ENCODE measurements around the gene SELENOV.

The SELENOV gene

GRCh38 chr19:39469567-39469966 lies 45.4 kb upstream of the SELENOV start:
- TF ChIP-seq CTCF (IDR thresholded peaks at IDR 0.05; ENCODE audit: low read depth, low read length): no peak
- no peak overlapping the region for H3K4me2 ChIP-seq (ENCODE audit: low read length)

GRCh38 chr19:39470724-39471339 lies 44.1 kb upstream of the SELENOV start:
- Histone ChIP-seq H3K9ac (ENCODE audit: low read length) (no peak overlapping the region), H4K20me1 (ENCODE audit: insufficient read depth, low read length) (no peaks in the 10 kb centered on the region), H3K27ac (ENCODE audit: low read length) (no peak overlapping the region), H3K9me3 (ENCODE audit: insufficient read depth, low read length) (no peaks in the 10 kb centered on the region), H3K27me3 (ENCODE audit: low read depth, low read length) (no peaks in the 10 kb centered on the region), H3K4me2 (ENCODE audit: low read length) (no peak overlapping the region), H3K4me3 (ENCODE audit: low read length) (no peak overlapping the region), H3K4me1 (ENCODE audit: low read length) (no peaks in the 10 kb centered on the region), H3K36me3 (replicated peaks; ENCODE audit: low read depth, low read length) (peaks cover 82% of the 10 kb centered on the region), H2AFZ (ENCODE audit: low read depth, low read length) (no peak overlapping the region), H3K79me2 (ENCODE audit: low read length) (0 out of 2 replicates have a peak, but pooled peaks cover 5% of the 10 kb centered on the region)
- TF ChIP-seq EZH2phosphoT487 (IDR thresholded peaks at IDR 0.05; ENCODE audit: low read depth) (no peak), CTCF (IDR thresholded peaks at IDR 0.05; ENCODE audit: low read depth, low read length) (no peak)

More at GRCh38 chr19:39469567-39469966, 45.4 kb upstream of the SELENOV start:
- no peak overlapping the region for H2AFZ ChIP-seq (ENCODE audit: low read depth, low read length)
- H3K79me2 ChIP-seq (ENCODE audit: low read length): 0 out of 2 replicates have a peak, but pooled peaks cover 6% of the 10 kb centered on the region
- H4K20me1 ChIP-seq (ENCODE audit: insufficient read depth, low read length): 0 out of 2 replicates have a peak, but pooled peaks cover 5% of the 10 kb centered on the region
- H3K9ac ChIP-seq (ENCODE audit: low read length): no peak overlapping the region
- H3K4me3 ChIP-seq (ENCODE audit: low read length): no peak overlapping the region
- H3K27ac ChIP-seq (ENCODE audit: low read length): no peak overlapping the region
- peaks cover 84% of the 10 kb centered on the region for H3K36me3 ChIP-seq (replicated peaks; ENCODE audit: low read depth, low read length)
- H3K9me3 ChIP-seq (ENCODE audit: insufficient read depth, low read length): no peaks in the 10 kb centered on the region
- no peaks in the 10 kb centered on the region for H3K27me3 ChIP-seq (ENCODE audit: low read depth, low read length)
- no peaks in the 10 kb centered on the region for H3K4me1 ChIP-seq (ENCODE audit: low read length)

GRCh38 chr19:39471756-39472536 lies 43.0 kb upstream of the SELENOV start:
- TF ChIP-seq CTCF (IDR thresholded peaks at IDR 0.05; ENCODE audit: low read depth, low read length) (no peak), EZH2phosphoT487 (IDR thresholded peaks at IDR 0.05; ENCODE audit: low read depth) (no peak)
- peaks cover 82% of the 10 kb centered on the region for H3K36me3 ChIP-seq (replicated peaks; ENCODE audit: low read depth, low read length)
- H3K4me2 ChIP-seq (ENCODE audit: low read length): no peak overlapping the region
- H3K27me3 ChIP-seq (ENCODE audit: low read depth, low read length): no peaks in the 10 kb centered on the region
- no peak overlapping the region for H3K4me3 ChIP-seq (ENCODE audit: low read length)
- no peak overlapping the region for H2AFZ ChIP-seq (ENCODE audit: low read depth, low read length)
- no peaks in the 10 kb centered on the region for H3K4me1 ChIP-seq (ENCODE audit: low read length)
- H3K9ac ChIP-seq (ENCODE audit: low read length): no peak overlapping the region
- no peaks in the 10 kb centered on the region for H4K20me1 ChIP-seq (ENCODE audit: insufficient read depth, low read length)
- 0 out of 2 replicates have a peak, but pooled peaks cover 5% of the 10 kb centered on the region for H3K79me2 ChIP-seq (ENCODE audit: low read length)
- H3K9me3 ChIP-seq (ENCODE audit: insufficient read depth, low read length): no peaks in the 10 kb centered on the region
- H3K27ac ChIP-seq (ENCODE audit: low read length): no peak overlapping the region

GRCh38 chr19:39472746-39473442 lies 42.0 kb upstream of the SELENOV start:
- Histone ChIP-seq H3K79me2 (ENCODE audit: low read length) (0 out of 2 replicates have a peak, but pooled peaks cover 5% of the 10 kb centered on the region), H3K36me3 (replicated peaks; ENCODE audit: low read depth, low read length) (peaks cover 76% of the 10 kb centered on the region), H4K20me1 (ENCODE audit: insufficient read depth, low read length) (no peaks in the 10 kb centered on the region), H3K27ac (ENCODE audit: low read length) (no peak overlapping the region), H3K4me3 (ENCODE audit: low read length) (no peak overlapping the region), H3K4me2 (ENCODE audit: low read length) (no peak overlapping the region), H3K27me3 (ENCODE audit: low read depth, low read length) (no peaks in the 10 kb centered on the region), H3K9me3 (ENCODE audit: insufficient read depth, low read length) (no peaks in the 10 kb centered on the region), H2AFZ (ENCODE audit: low read depth, low read length) (no peak overlapping the region), H3K9ac (ENCODE audit: low read length) (no peak overlapping the region), H3K4me1 (ENCODE audit: low read length) (no peaks in the 10 kb centered on the region)
- no peak for TF ChIP-seq EZH2phosphoT487 (IDR thresholded peaks at IDR 0.05; ENCODE audit: low read depth)
- TF ChIP-seq CTCF (IDR thresholded peaks at IDR 0.05; ENCODE audit: low read depth, low read length): no peak

Data from OCI-LY3 (cell line).